Heart left ventricle (tissue), 13 donors: ENCODE measurements around the gene TOP3B.

ENCODE experiments used
- POLR2A ChIP-seq, 2 donors: fragments of 450-650 bp; IDR thresholded peaks; one replicate each; pipeline ENCODE4 v1.6.1; 2017; ENCODE audit warnings: antibody characterized with exemption in 2 of 2, mild to moderate bottlenecking in 2 of 2, moderate library complexity in 2 of 2
- TF ChIP-seq, protein P1 (sequence below), 12 donors: fragments of 200-600 bp; sonication (generic) in 4 of 12; IDR thresholded peaks; one replicate each; pipeline versions ENCODE4 v1.5.0 to v1.8.0; 2018 to 2022; ENCODE audit warnings: antibody characterized with exemption in 12 of 12, mild to moderate bottlenecking in 5 of 12
- donor health status: ischemic (EF 13 %, LVEDD 7.1; RV severe dilation, severe dysfunction).
- donor health status: DM: no; HTN: yes; CAD: no.
- donor health status: DM: no; HTN: no; CAD: no.
- donor health status: ischemic (EF 25% LVEDD 6.9; RV normal size, moderate dysfunction).
- donor health status: ischemic (EF 25% LVEDD 5.7; RV mildly dilated, moderate dysfunction).
- donor health status: ischemic (EF 35%, LVEDD 5.7; RV mildly dilated, moderate dysfunction).
- donor health status: nonischemic (EF 11% LVEDD 7.7; RV severe dilation, severe dysfunction).
- donor health status: DM: yes; HTN: yes; CAD: no.
- donor health status: PGD.
- donor health status: ischemic (EF 29% LVEDD 5.4; RV normal size, mild dysfunction).
- donor health status: nonischemic (EF 23%, LVEDD 6.1; RV moderate dilation, normal function).

DNA sequence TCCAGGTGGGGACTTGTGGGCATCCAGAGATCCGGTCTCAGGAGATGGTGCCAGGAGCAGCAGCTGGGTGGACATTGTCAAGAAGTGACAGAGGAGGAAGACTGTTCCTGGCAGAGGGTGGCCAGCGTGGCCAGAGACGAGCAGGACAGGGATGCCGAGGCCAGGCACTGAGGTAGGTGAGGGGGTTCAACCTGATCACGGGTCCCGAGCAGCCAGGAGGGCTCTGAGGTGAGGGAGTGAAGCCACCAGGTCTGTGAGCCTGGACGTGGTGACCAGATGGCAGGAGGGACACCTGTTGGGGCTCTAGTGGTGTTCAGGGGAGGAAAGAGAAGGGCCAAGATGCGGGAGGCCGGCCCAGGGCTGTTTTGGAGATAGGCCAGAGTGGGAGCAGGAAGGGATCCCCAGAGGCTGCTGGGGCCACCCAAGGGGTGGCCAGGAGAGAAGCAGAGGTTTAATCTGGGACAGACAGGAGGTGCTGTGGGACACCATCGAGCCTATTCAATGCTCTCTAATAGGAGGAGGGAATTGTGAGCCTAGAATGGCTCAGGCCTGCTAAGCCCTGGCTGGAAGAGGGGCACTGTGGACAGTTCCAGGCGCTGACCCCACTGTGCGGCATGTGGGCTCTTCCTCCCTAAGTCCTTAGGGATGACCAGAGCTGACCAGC lies 36.2 kb downstream of the TOP3B start:
- TF ChIP-seq, protein P1, sequence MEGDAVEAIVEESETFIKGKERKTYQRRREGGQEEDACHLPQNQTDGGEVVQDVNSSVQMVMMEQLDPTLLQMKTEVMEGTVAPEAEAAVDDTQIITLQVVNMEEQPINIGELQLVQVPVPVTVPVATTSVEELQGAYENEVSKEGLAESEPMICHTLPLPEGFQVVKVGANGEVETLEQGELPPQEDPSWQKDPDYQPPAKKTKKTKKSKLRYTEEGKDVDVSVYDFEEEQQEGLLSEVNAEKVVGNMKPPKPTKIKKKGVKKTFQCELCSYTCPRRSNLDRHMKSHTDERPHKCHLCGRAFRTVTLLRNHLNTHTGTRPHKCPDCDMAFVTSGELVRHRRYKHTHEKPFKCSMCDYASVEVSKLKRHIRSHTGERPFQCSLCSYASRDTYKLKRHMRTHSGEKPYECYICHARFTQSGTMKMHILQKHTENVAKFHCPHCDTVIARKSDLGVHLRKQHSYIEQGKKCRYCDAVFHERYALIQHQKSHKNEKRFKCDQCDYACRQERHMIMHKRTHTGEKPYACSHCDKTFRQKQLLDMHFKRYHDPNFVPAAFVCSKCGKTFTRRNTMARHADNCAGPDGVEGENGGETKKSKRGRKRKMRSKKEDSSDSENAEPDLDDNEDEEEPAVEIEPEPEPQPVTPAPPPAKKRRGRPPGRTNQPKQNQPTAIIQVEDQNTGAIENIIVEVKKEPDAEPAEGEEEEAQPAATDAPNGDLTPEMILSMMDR (IDR thresholded peaks at IDR 0.05), result no peak
- no peak for TF ChIP-seq POLR2A (IDR thresholded peaks at IDR 0.05)
